GM12878 (cell line): Measurements from ENCODE around the gene MAML2. TPM values are rescaled to one million over a fixed set of nuclear protein-coding genes. Genes with fewer than 3 reads are reported as not detected.

Source experiments
- BMI1 ChIP-seq: fragments of 450-650 bp; IDR thresholded peaks from 2 replicates; pipeline ENCODE4 v1.6.1; 2016; ENCODE audit warnings: mild to moderate bottlenecking, moderate library complexity, borderline replicate concordance
- CHD1 ChIP-seq: IDR thresholded peaks from 2 replicates; pipeline ENCODE4 v1.6.1; 2012; ENCODE audit warnings: low read depth, low read length, improper control_type of control experiment
- EP300 ChIP-seq, 2 experiments: fragments of 150-350 bp in 1 of 2; IDR thresholded peaks; 2 replicates each; pipeline ENCODE4 v1.6.1; 2011 to 2012; ENCODE audit warnings: low read depth in 2 of 2, low read length in 2 of 2, borderline replicate concordance in 1 of 2, improper control_type of control experiment in 1 of 2, inconsistent platforms in 1 of 2; ENCODE audit not compliant: control insufficient read depth in 1 of 2
- ESRRA ChIP-seq: IDR thresholded peaks from 2 replicates; pipeline ENCODE4 v1.6.1; 2012; ENCODE audit warnings: mild to moderate bottlenecking, low read length, improper control_type of control experiment
- FOXK2 ChIP-seq: fragments of 450-650 bp; IDR thresholded peaks from 2 replicates; pipeline ENCODE4 v1.6.1; 2017; ENCODE audit warnings: mild to moderate bottlenecking, moderate library complexity
- FOXM1 ChIP-seq: IDR thresholded peaks from 2 replicates; pipeline ENCODE4 v1.6.1; 2012; ENCODE audit warnings: low read depth, mild to moderate bottlenecking, inconsistent platforms, low read length, moderate library complexity
- IKZF1 ChIP-seq: fragments of 450-650 bp; conservative IDR thresholded peaks from 2 replicates; pipeline ENCODE4 v1.6.1; 2017; ENCODE audit warnings: antibody characterized with exemption, mild to moderate bottlenecking
- IKZF2 ChIP-seq, 2 experiments: fragments of 450-650 bp; IDR thresholded peaks; 2 replicates each; pipeline ENCODE4 v1.6.1; 2017; ENCODE audit warnings: mild to moderate bottlenecking in 2 of 2, moderate library complexity in 2 of 2
- KDM1A ChIP-seq: fragments of 200-600 bp; sonication (generic); IDR thresholded peaks from 2 replicates; pipeline ENCODE4 v1.6.1; 2016; ENCODE audit warnings: borderline replicate concordance
- MTA2 ChIP-seq: fragments of 450-650 bp; IDR thresholded peaks from 2 replicates; pipeline ENCODE4 v1.6.1; 2016; ENCODE audit warnings: low read depth, mild to moderate bottlenecking, moderate library complexity
- MXI1 ChIP-seq: fragments of 150-350 bp; IDR thresholded peaks from 2 replicates; pipeline ENCODE4 v1.6.1; 2011; ENCODE audit warnings: low read depth, mild to moderate bottlenecking, inconsistent platforms, low read length, improper control_type of control experiment
- MYB ChIP-seq: fragments of 150-350 bp; IDR thresholded peaks from 2 replicates; pipeline ENCODE4 v1.6.1; 2014; ENCODE audit warnings: mild to moderate bottlenecking, low read depth, low read length, borderline replicate concordance
- MYC ChIP-seq: IDR thresholded peaks from 2 replicates; pipeline ENCODE4 v1.6.1; 2011; ENCODE audit warnings: mild to moderate bottlenecking, low read length, moderate library complexity, inconsistent platforms; ENCODE audit not compliant: insufficient read depth, insufficient replicate concordance, insufficient read length, severe bottlenecking
- NFYB ChIP-seq: IDR thresholded peaks from 2 replicates; pipeline ENCODE4 v1.6.1; 2011; ENCODE audit warnings: low read depth, mild to moderate bottlenecking, low read length, improper control_type of control experiment, moderate library complexity; ENCODE audit not compliant: insufficient read depth
- PML ChIP-seq: IDR thresholded peaks from 2 replicates; pipeline ENCODE4 v1.6.1; 2012; ENCODE audit warnings: low read length, inconsistent platforms
- SREBF2 ChIP-seq: IDR thresholded peaks from 2 replicates; pipeline ENCODE4 v1.6.1; 2012; ENCODE audit warnings: mild to moderate bottlenecking, low read length
- SUZ12 ChIP-seq: fragments of 200-600 bp; sonication (generic); IDR thresholded peaks from one replicate; pipeline ENCODE4 v1.6.1; 2018; ENCODE audit warnings: antibody characterized with exemption, mild to moderate bottlenecking; ENCODE audit not compliant: unreplicated experiment
- TARDBP ChIP-seq: IDR thresholded peaks from 2 replicates; pipeline ENCODE4 v1.6.1; 2016; ENCODE audit warnings: borderline replicate concordance
- WRNIP1 ChIP-seq: IDR thresholded peaks from 2 replicates; pipeline ENCODE4 v1.6.1; 2011; ENCODE audit warnings: low read depth, low read length, improper control_type of control experiment, borderline replicate concordance
- ZNF24 ChIP-seq: fragments of 450-650 bp; IDR thresholded peaks from 2 replicates; pipeline ENCODE4 v1.6.1; 2017; ENCODE audit warnings: antibody characterized with exemption, mild to moderate bottlenecking
- polyA plus RNA-seq, 11 experiments: library from polyadenylated mRNA; depleted of rRNA in 4 of 11; unstranded in 6 of 11; stranded (reverse) in 5 of 11; fragments of >200 nt; fragmentation: Nextera tagmentation in 4 of 11; fragmentation: Illumina TruSeq in 1 of 11; extraction: Ambion mirVana in 4 of 11; extraction: Trizol in 1 of 11; gene quantifications; 1 replicate in 1 of 11; 2 replicates in 10 of 11; pipeline versions ENCODE4 v1.2.1 to v1.2.3, GENCODE V29; 2011 to 2016; ENCODE audit warnings: inconsistent platforms in 2 of 11, missing spikeins in 2 of 11, low read depth in 1 of 11
- total RNA-seq, 4 experiments: library from RNA; depleted of rRNA in 3 of 4; stranded (reverse); fragments of >200 nt in 3 of 4; fragmentation: Illumina TruSeq in 1 of 4; extraction: Trizol in 1 of 4; gene quantifications; 2 replicates each; pipeline versions ENCODE4 v1.2.1 to v1.2.3, GENCODE V29; 2013 to 2021
- TF ChIP-seq, protein P1 (sequence below), 3 experiments: IDR thresholded peaks in 2 of 3; conservative IDR thresholded peaks in 1 of 3; 2 replicates each; pipeline ENCODE4 v1.5.1; 2011; ENCODE audit warnings: low read depth in 3 of 3, low read length in 3 of 3, mild to moderate bottlenecking in 3 of 3, control low read depth in 2 of 3, moderate library complexity in 2 of 3, inconsistent platforms in 1 of 3, mixed read lengths in 1 of 3; ENCODE audit not compliant: control insufficient read depth in 2 of 3, insufficient read depth in 1 of 3; ENCODE audit errors: extremely low read depth in 1 of 3
- TF ChIP-seq, protein P2 (sequence below): fragments of 450-650 bp; IDR thresholded peaks from 2 replicates; pipeline ENCODE4 v1.6.1; 2018; ENCODE audit warnings: mild to moderate bottlenecking, low read depth, moderate library complexity; ENCODE audit not compliant: partially characterized antibody
- TF ChIP-seq, protein P3 (sequence below): IDR thresholded peaks from 2 replicates; pipeline ENCODE4 v1.6.1; 2012; ENCODE audit warnings: low read depth, low read length, improper control_type of control experiment
- TF ChIP-seq, protein P4 (sequence below): fragments of 150-350 bp; IDR thresholded peaks from 2 replicates; pipeline ENCODE4 v1.6.1; 2014; ENCODE audit warnings: mild to moderate bottlenecking, low read depth, low read length

Gene MAML2
- total and polyA plus RNA-seq, 10 of the 15 experiments (the other 5 are each of a cell fraction or from before 2014, with no cell fraction given): 2.5 to 15.1 (median 12.0) TPM

DNA sequence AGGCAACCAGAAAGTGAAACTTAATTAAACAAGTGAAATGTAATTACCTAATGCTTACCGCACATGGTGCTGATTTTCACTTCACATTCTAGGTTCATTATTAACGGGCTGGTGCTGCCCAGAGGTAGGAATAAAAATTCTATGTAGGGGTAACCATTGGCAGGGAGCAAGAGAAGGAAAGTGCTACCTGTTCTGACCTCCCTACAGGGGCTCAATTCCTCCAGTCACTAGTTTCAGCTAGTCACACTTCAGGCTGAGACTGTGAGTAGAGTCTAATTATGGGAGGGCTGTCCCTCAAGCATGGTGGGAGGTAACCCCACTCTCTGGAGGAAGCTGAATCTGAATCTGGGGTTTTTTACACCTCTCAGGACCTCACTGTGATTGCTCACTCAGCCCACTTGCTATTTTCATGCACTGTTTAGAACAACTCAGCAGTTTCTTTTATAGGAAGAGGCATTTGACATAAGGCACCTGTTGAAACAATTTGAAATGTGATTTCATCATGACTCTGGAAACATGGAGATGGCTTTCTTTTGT, 75.4 kb downstream of the MAML2 start (continued):
- TF ChIP-seq, protein P1, sequence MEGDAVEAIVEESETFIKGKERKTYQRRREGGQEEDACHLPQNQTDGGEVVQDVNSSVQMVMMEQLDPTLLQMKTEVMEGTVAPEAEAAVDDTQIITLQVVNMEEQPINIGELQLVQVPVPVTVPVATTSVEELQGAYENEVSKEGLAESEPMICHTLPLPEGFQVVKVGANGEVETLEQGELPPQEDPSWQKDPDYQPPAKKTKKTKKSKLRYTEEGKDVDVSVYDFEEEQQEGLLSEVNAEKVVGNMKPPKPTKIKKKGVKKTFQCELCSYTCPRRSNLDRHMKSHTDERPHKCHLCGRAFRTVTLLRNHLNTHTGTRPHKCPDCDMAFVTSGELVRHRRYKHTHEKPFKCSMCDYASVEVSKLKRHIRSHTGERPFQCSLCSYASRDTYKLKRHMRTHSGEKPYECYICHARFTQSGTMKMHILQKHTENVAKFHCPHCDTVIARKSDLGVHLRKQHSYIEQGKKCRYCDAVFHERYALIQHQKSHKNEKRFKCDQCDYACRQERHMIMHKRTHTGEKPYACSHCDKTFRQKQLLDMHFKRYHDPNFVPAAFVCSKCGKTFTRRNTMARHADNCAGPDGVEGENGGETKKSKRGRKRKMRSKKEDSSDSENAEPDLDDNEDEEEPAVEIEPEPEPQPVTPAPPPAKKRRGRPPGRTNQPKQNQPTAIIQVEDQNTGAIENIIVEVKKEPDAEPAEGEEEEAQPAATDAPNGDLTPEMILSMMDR (IDR thresholded peaks at IDR 0.05 in 2 of 3, conservative IDR thresholded peaks at IDR 0.05 in 1 of 3; ENCODE audit: control insufficient read depth in 2 of 3, extremely low read depth in 1 of 3, insufficient read depth in 1 of 3, low read depth in 3 of 3, low read length in 3 of 3): no peak
- no peak for TF ChIP-seq WRNIP1
- peak; percentile 96 for TF ChIP-seq MTA2
- TF ChIP-seq NFYB: no peak
- peak; percentile 57; the same call in 1 of the 2 replicates for TF ChIP-seq FOXM1
- TF ChIP-seq TARDBP: no peak
- no peak; the same call in 1 of the 2 replicates for TF ChIP-seq MXI1
- TF ChIP-seq, protein P2, sequence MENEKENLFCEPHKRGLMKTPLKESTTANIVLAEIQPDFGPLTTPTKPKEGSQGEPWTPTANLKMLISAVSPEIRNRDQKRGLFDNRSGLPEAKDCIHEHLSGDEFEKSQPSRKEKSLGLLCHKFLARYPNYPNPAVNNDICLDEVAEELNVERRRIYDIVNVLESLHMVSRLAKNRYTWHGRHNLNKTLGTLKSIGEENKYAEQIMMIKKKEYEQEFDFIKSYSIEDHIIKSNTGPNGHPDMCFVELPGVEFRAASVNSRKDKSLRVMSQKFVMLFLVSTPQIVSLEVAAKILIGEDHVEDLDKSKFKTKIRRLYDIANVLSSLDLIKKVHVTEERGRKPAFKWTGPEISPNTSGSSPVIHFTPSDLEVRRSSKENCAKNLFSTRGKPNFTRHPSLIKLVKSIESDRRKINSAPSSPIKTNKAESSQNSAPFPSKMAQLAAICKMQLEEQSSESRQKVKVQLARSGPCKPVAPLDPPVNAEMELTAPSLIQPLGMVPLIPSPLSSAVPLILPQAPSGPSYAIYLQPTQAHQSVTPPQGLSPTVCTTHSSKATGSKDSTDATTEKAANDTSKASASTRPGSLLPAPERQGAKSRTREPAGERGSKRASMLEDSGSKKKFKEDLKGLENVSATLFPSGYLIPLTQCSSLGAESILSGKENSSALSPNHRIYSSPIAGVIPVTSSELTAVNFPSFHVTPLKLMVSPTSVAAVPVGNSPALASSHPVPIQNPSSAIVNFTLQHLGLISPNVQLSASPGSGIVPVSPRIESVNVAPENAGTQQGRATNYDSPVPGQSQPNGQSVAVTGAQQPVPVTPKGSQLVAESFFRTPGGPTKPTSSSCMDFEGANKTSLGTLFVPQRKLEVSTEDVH: no peak
- no peak for TF ChIP-seq KDM1A
- TF ChIP-seq CHD1: no peak
- TF ChIP-seq FOXK2: no peak
- TF ChIP-seq BMI1: no peak
- TF ChIP-seq, protein P3, sequence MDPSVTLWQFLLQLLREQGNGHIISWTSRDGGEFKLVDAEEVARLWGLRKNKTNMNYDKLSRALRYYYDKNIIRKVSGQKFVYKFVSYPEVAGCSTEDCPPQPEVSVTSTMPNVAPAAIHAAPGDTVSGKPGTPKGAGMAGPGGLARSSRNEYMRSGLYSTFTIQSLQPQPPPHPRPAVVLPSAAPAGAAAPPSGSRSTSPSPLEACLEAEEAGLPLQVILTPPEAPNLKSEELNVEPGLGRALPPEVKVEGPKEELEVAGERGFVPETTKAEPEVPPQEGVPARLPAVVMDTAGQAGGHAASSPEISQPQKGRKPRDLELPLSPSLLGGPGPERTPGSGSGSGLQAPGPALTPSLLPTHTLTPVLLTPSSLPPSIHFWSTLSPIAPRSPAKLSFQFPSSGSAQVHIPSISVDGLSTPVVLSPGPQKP: no peak
- no peak for TF ChIP-seq SREBF2
- TF ChIP-seq EP300 (IDR thresholded peaks at IDR 0.05; ENCODE audit: borderline replicate concordance in 1 of 2, control insufficient read depth in 1 of 2, low read depth in 2 of 2, low read length in 2 of 2): no peak; a peak in 1 of 4 replicates
- TF ChIP-seq, protein P4, sequence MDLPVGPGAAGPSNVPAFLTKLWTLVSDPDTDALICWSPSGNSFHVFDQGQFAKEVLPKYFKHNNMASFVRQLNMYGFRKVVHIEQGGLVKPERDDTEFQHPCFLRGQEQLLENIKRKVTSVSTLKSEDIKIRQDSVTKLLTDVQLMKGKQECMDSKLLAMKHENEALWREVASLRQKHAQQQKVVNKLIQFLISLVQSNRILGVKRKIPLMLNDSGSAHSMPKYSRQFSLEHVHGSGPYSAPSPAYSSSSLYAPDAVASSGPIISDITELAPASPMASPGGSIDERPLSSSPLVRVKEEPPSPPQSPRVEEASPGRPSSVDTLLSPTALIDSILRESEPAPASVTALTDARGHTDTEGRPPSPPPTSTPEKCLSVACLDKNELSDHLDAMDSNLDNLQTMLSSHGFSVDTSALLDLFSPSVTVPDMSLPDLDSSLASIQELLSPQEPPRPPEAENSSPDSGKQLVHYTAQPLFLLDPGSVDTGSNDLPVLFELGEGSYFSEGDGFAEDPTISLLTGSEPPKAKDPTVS: no peak
- no peak for TF ChIP-seq MYB
- no peak for TF ChIP-seq ZNF24
- TF ChIP-seq PML: peak; percentile 29; the same call in 1 of the 2 replicates
- no peak for TF ChIP-seq MYC
- no peak for TF ChIP-seq ESRRA
- peak; percentile 89 to 93; a peak in 3 of 4 replicates for TF ChIP-seq IKZF2 (IDR thresholded peaks at IDR 0.05)
- TF ChIP-seq IKZF1: peak; percentile 84
- no peak for TF ChIP-seq SUZ12
